ENCODE results near the gene CLSTN2.

The CLSTN2 gene

GRCh38 chr3:140572334-140572733 is 637.3 kb downstream of the CLSTN2 start:
- no peak for DNase-seq

DNA sequence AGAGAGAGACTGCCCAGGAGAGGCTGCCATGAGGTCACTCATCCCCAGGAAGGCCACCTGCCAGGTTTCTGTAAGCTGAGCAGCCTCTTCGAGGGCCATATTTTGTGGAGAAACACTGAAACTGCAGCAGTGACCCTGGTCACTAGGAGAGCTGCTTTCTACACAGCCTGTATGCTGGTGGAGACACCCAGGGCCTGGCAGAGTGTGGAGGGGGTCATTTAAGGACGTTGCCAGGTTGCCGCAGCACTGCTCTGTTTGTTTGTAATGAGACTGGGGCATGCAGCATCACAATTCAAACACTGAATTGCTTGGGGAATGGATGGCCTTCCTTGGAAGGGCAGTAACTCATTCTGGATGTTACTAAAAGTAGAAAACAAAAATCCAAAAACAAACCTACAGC is 638.0 kb downstream of the CLSTN2 start:
- no peak for DNase-seq

DNA sequence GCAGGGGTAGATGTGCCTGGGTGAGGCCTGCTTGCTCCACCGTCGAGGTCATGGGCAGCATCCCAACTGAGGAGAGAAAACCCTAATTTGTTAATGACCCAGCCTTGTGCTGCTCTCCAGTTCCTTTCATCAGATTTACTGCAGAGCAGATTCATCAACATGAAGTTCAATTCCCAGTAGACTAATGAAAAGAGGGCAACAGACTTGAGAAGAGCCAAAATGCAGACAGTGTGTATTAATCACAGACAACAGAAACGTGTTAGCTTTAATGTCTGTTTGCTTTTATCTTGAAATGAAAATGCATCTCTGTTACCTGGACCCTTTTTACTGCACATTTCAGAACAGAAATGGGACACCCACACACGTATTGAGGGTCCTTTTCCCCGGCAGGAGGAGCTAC is 639.4 kb downstream of the CLSTN2 start:
- no peak for DNase-seq

DNA sequence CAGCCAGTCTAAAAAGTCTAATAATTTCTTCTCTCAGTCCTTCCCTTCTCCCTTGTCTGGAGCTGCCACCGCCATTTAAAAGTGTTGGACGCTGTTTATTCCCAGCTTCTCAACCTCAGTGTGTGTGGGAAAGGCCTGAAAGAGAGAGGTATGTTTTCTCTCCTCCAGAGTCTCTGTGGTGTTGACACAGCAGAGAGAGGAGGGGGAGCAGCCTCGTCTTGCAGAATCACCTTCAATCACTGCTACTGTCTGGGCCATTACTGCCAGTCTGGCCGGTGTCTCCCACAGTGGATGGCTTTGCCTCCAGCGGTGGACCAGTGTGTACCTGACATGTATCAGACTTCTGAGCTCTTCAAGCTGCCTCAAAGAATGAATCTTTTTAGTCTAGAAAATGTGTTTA is 641.5 kb downstream of the CLSTN2 start:
- no peak for DNase-seq

- no peak for DNase-seq
Observed at GRCh38 chr3:140577911-140578310, 642.9 kb downstream of the CLSTN2 start.

- DNase-seq, result no peak
Observed at GRCh38 chr3:140579260-140579659, 644.3 kb downstream of the CLSTN2 start.

DNA sequence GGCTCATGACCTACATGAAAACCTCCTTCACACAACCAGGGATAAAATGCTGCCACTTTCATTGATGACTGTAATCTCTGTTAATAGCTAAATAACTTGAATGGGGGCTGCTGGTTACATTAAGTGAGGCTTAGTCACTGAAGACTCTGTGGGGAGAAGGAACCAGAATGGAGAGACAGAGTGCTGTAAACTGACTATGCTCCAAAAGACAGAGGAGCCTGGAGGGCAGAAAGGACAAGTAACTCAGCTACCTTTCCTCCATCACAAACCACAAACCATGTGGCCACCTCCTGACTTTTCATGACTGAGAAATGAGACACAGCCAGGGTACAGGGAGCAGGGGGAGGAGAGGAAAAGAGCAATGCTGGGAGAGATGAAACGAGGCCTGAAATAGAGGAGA is 645.8 kb downstream of the CLSTN2 start:
- no peak for DNase-seq

GRCh38 chr3:140584549-140584948 is 649.6 kb downstream of the CLSTN2 start:
- DNase-seq, result no peak

- no peak for DNase-seq
Observed at GRCh38 chr3:140585828-140586227, 650.8 kb downstream of the CLSTN2 start.

DNA sequence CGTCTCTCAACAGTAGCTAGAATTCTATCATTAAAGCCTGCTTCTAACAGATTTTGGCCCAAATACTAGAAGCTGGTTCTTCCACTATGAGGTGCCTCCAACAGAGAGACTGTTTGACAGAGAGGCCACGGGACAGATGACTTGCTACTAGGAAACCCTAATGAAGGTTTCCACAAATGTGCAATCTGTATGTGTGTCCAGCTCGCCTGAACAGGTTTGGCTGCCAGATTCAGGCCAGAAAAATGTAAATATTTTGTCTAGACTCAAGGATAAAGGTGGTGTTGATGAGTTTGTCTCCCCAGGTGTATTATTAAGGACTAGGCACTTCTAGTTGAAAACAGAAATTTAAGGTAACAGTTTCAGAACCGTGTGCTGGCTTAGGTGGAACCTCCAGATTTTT is 651.3 kb downstream of the CLSTN2 start:
- DNase-seq, result no peak

DNA sequence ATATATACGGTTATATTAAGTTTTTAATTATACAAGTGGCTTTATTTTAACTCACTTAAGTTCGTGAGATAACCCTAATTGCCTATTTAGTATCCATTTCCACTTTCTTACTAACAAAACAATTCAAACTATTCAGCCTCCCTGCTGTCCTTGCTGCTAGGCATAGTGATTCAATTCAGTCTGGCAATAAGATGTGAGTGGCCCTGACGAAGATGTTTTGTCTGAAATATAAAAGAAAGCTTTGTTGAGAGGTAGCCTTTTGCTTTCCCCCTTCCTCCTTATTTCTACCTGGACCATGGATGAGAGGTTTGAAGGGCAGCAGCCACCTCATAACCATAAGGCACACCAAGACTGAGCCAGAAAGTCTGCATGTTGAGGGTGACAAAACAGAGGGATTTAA is 653.6 kb downstream of the CLSTN2 start:
- DNase-seq, result no peak

- no peak for DNase-seq
Observed at GRCh38 chr3:140593766-140594165, 658.8 kb downstream of the CLSTN2 start.

DNA sequence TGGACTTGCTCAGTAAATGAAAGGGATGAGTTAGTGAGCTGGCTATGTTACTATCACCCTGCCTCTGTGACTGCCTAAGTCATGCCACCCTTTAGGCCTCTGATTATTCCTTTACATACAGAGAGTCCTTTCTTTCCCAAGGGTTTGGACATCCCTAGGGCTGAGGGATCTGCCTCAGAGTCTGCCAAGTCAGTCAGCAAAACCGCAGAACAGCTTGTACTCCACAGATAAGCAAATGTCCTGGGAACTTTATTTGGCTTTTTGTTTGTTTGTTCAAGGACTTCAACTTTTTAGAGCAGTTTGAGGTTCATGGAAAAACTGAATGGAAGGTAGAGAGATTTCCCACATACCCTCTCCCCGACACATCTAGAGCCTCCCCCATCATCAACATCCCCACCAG is 660.3 kb downstream of the CLSTN2 start:
- no peak for DNase-seq

GRCh38 chr3:140597364-140597763 is 662.4 kb downstream of the CLSTN2 start:
- no peak for DNase-seq

DNA sequence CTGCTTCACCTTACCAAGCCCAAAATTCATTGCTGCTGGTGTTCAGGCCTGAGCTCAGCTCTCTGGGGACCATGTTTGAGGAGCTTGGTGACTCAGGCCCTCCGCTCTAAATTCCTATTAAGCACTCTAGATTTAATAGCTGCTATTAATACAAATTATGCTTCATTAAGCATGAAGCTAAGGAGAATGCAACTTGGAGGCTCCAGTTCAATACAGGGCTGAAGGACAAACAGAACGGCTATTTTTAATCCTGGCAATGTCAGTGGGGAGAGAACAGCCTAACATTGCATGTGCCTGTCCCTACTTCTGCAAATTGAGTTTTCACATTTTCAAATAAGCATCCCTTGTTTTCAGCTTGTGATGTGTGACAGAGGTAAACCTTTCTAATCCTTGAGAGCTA is 662.8 kb downstream of the CLSTN2 start:
- DNase-seq, result no peak

GRCh38 chr3:140599009-140599408 is 664.0 kb downstream of the CLSTN2 start:
- no peak for DNase-seq

DNA sequence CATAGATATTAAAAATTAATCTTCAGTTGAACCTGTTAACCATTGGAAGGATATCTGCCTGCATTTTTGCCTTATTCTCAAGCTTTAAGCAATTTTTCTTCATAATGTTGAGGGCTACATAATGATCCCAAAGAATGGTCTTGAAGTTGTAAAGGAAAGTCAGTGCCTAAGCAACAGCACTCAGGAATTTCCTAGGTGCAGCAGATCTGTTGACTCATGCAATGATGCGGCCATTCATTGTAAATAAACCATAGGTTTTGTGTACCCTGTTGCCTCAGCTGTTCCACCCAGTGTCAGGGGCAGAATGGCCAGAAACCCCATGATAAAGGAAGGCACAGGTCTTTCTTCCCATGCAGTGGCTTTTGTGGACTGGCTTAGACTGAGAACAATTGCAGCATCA is 664.5 kb downstream of the CLSTN2 start:
- no peak for DNase-seq

DNA sequence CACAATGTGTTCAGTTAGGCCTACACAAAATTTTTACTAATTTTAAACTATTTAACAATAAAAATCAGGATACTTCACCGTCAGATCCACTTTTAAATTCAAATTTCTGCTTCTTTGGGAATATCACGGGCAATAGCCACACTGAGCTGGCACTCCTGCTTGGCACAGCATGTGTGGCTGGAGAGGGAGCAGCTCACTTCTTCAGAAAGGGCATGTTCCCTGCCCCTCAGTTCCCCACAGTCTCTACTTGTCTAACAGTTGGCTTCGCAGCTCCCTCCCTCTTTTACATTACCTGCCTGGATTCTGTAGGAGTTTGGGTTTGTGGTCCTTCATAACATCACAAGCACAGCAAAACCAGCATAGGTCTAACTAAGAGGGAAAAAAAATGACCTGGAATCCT is 666.9 kb downstream of the CLSTN2 start:
- no peak for DNase-seq

DNA sequence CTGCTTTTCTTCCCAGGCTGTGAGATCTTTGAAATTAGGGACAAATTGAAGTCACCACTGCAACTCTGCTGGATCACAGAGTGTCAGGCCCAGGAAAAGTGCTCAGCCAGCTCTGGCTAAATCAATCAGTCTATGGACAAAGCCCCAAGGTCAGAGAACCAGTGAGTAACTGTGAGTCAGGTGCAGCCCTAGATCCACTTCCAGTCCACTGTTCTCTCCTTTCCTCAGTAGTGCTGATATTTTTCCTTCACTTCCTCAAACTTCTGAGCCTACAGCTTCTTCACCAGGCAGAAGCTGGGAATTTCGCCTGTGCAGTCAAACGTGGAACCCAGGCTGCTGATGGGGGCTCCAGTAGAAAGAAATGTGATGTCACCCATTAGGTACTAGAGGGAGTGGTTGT is 667.8 kb downstream of the CLSTN2 start:
- DNase-seq, result no peak

DNA sequence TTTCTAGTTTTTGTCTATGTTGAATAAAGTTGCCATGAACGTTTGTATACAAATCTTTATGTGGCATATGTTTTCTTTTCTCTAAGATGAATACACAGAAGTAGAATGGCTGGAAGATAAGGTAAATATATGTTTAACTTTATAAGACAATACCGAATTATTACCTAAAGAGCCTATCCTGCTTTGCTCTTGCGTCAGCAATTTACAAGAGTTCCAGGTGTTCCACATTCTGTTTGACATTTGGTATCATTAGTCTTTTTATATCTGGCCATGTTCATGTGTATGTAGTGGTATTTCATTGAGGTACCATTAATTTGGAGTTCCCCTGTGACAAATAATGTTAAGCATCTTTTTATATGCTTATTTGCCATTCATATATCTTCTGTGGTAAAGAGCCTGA is 668.8 kb downstream of the CLSTN2 start:
- no peak for DNase-seq

- DNase-seq, result no peak
Observed at GRCh38 chr3:140610544-140610943, 675.6 kb downstream of the CLSTN2 start.

- no peak for DNase-seq
Observed at GRCh38 chr3:140614001-140614400, 679.0 kb downstream of the CLSTN2 start.

GRCh38 chr3:140617135-140617534 is 682.1 kb downstream of the CLSTN2 start:
- no peak for DNase-seq

GRCh38 chr3:140626856-140627255 is 691.9 kb downstream of the CLSTN2 start:
- no peak for DNase-seq

All from NCI-H226 (cell line).